Peyer's patch (tissue), 4 donors: ENCODE measurements around the gene ZNF318.
"Not testable (repeated sequence)": the region's sequence is repeated elsewhere in the genome, so short reads cannot be mapped to it uniquely, and the experiment has no call there.

ENCODE experiments used
- POLR2A ChIP-seq, 2 donors: fragments of 450-650 bp; IDR thresholded peaks; one replicate each; pipeline ENCODE4 v1.5.1; 2017; ENCODE audit warnings: antibody characterized with exemption in 2 of 2, mild to moderate bottlenecking in 2 of 2, moderate library complexity in 2 of 2
- TF ChIP-seq, protein P1 (sequence below), 6 experiments: fragments of 450-650 bp in 4 of 6; fragments of 200-600 bp in 2 of 6; sonication (generic) in 1 of 6; IDR thresholded peaks; one replicate each; pipeline ENCODE4 v1.5.1; 2017 to 2019; ENCODE audit warnings: antibody characterized with exemption in 6 of 6, mild to moderate bottlenecking in 3 of 6, moderate library complexity in 1 of 6

DNA sequence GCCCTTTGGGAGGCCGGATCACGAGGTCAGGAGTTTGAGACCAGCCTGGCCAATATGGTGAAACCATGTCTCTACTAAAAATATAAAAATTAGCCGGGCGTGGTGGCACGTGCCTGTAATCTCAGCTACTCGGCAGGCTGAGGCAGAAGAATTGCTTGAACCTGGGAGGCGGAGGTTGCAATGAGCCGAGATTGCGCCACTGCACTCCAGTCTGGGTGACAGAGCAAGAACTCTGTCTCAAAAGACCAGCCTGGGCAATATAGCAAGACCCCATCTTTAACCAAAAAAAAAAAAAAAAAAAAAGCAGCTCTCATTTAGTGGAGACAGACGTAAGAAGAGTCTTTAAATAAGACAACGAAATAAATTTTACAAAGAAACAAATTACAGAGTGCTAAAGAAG, 23.2 kb downstream of the ZNF318 start:
- TF ChIP-seq, protein P1, sequence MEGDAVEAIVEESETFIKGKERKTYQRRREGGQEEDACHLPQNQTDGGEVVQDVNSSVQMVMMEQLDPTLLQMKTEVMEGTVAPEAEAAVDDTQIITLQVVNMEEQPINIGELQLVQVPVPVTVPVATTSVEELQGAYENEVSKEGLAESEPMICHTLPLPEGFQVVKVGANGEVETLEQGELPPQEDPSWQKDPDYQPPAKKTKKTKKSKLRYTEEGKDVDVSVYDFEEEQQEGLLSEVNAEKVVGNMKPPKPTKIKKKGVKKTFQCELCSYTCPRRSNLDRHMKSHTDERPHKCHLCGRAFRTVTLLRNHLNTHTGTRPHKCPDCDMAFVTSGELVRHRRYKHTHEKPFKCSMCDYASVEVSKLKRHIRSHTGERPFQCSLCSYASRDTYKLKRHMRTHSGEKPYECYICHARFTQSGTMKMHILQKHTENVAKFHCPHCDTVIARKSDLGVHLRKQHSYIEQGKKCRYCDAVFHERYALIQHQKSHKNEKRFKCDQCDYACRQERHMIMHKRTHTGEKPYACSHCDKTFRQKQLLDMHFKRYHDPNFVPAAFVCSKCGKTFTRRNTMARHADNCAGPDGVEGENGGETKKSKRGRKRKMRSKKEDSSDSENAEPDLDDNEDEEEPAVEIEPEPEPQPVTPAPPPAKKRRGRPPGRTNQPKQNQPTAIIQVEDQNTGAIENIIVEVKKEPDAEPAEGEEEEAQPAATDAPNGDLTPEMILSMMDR (IDR thresholded peaks at IDR 0.05): not testable (repeated sequence)
- TF ChIP-seq POLR2A (IDR thresholded peaks at IDR 0.05): not testable (repeated sequence)
